ENCODE results near the gene C6orf136. TPM values are rescaled to one million over a fixed set of nuclear protein-coding genes. Genes with fewer than 3 reads are reported as not detected.
A peak's percentile ranks its signal among the peaks of the same experiment; 100 is the strongest.

The C6orf136 gene
- total RNA-seq, 4 donors from 2014 or later, result 11.2 to 24.9 (median 19.8) TPM

DNA sequence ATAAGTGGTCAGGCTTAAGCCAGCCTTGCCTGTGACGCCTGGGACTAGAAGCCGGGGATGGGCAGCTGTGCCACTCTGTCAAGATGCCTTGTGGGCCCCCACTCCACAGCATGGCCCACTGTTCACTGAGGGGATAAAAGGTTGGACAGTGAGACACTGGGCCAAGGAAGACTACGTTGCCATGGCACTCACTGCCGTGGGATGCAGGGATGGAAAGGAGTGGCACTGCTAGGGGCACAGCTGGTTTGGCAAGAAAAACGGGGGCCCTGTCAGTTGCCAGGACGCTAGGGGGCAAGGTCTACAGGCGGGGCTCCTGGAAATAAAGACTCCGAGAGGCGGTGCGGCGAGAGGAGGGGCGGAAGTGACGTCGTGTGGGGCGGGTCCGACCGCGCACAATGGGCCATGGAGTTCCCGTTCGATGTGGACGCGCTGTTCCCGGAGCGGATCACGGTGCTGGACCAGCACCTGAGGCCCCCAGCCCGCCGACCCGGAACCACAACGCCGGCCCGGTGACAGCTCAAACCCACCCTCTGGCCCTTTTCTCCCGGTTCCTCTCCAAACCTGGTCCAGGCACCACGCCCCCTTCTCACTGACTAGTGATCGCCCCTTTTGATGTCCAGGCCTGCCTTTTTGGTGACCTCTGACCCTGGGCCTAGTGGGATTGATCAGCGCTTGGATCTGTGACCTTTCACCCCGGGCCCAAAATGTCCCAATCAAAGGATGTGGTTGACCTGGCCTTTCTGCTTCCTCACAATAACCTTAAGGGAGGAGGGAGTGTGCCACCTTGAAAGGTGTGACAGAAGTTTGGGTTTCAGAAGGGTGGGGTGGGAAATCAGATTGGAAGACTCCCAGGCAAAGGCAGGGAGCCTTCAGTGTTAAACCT lies 20.2 kb upstream of the C6orf136 start, which contains the start of gene ATAT1:
Gene ATAT1, plus strand, starts transcription at position 391 of the 883 bp plus-strand sequence.
- ATAC-seq, result peak; percentile 86 to 88
- intact Hi-C loops (cut with DNase I; ENCODE audit: low total_unique reads), result no loop called here
- H3K27ac ChIP-seq, result peak within 1 kb of the TSS; percentile 84 to 96 (median 88)
- TF ChIP-seq CTCF (IDR thresholded peaks at IDR 0.05 in 4 of 5, conservative IDR thresholded peaks at IDR 0.05 in 1 of 5) (peak in 3 of 5 experiments; percentile 32 to 44 (median 33)), POLR2A (IDR thresholded peaks at IDR 0.05) (peak; percentile 23 to 32)
- in situ Hi-C loops (cut with MboI; ENCODE audit: low sequenced_read_pairs in 4 of 4), result no loop called here
- peaks cover 4 to 5% of the 10 kb centered on the region in 2 donors for H3K4me1 ChIP-seq
- no peaks in the 10 kb centered on the region for H3K9me3 ChIP-seq
- no peaks in the 10 kb centered on the region for H3K27me3 ChIP-seq
- peak within 1 kb of the TSS; percentile 45 to 68 (median 64) for H3K4me3 ChIP-seq
- peak; percentile 78 to 81 for DNase-seq
- H3K36me3 ChIP-seq, result peaks cover 0 to 52% of the 10 kb centered on the region in 2 donors

GRCh38 chr6:30635834-30636233 lies 11.1 kb upstream of the C6orf136 start:
- ATAC-seq (no peak), DNase-seq (no peak)
- Histone ChIP-seq H3K36me3 (peaks cover 0 to 6% of the 10 kb centered on the region in 2 donors), H3K4me1 (no peaks in the 10 kb centered on the region), H3K27me3 (no peaks in the 10 kb centered on the region), H3K4me3 (no peak overlapping the region), H3K9me3 (no peaks in the 10 kb centered on the region), H3K27ac (no peak overlapping the region)
- TF ChIP-seq CTCF (IDR thresholded peaks at IDR 0.05 in 4 of 5, conservative IDR thresholded peaks at IDR 0.05 in 1 of 5) (no peak), POLR2A (IDR thresholded peaks at IDR 0.05) (no peak)
- in situ Hi-C loops (cut with MboI; ENCODE audit: low sequenced_read_pairs in 4 of 4) (no loop called here), intact Hi-C loops (cut with DNase I; ENCODE audit: low total_unique reads) (no loop called here)

DNA sequence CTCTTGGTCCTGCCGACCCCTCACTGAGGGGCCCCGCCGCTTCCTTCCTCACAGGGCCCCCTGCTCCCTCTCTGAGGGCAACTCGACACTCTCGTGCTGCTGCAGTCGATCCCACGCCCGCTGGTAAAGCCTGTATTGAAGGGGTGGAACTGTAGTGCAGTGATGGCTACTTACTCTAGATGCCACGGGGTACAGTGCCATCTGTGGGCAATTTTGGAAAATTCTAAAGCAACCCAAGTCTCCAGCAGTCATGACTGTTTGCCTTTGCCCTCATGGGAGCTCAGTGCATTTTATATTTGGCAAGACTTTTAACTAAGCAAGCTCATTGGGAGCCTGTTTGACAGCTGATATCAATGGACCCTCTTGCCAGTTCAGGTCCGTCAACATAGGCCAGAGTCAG lies 6.5 kb upstream of the C6orf136 start:
- no peaks in the 10 kb centered on the region for H3K27me3 ChIP-seq
- intact Hi-C loops (cut with DNase I; ENCODE audit: low total_unique reads), result no loop called here
- H3K9me3 ChIP-seq, result no peaks in the 10 kb centered on the region
- in situ Hi-C loops (cut with MboI; ENCODE audit: low sequenced_read_pairs in 4 of 4), result no loop called here
- no peak overlapping the region for H3K27ac ChIP-seq
- peaks cover 0 to 12% of the 10 kb centered on the region in 2 donors for H3K36me3 ChIP-seq
- TF ChIP-seq POLR2A (IDR thresholded peaks at IDR 0.05) (no peak), CTCF (IDR thresholded peaks at IDR 0.05 in 4 of 5, conservative IDR thresholded peaks at IDR 0.05 in 1 of 5) (no peak)
- H3K4me1 ChIP-seq, result no peaks in the 10 kb centered on the region
- no peak overlapping the region for H3K4me3 ChIP-seq
- DNase-seq, result no peak
- ATAC-seq, result no peak

- Histone ChIP-seq H3K9me3 (no peaks in the 10 kb centered on the region), H3K4me1 (no peaks in the 10 kb centered on the region), H3K4me3 (no peak overlapping the region), H3K36me3 (peaks cover 0 to 12% of the 10 kb centered on the region in 2 donors), H3K27me3 (no peaks in the 10 kb centered on the region), H3K27ac (no peak overlapping the region)
- intact Hi-C loops (cut with DNase I; ENCODE audit: low total_unique reads), result no loop called here
- ATAC-seq, result no peak
- TF ChIP-seq POLR2A (IDR thresholded peaks at IDR 0.05) (no peak), CTCF (IDR thresholded peaks at IDR 0.05 in 4 of 5, conservative IDR thresholded peaks at IDR 0.05 in 1 of 5) (no peak)
- in situ Hi-C loops (cut with MboI; ENCODE audit: low sequenced_read_pairs in 4 of 4), result no loop called here
- DNase-seq, result no peak
Observed at GRCh38 chr6:30641048-30641447, 5.9 kb upstream of the C6orf136 start.

Measured in gastrocnemius medialis (tissue), 4 donors.